ENCODE results near the gene MYO3B. TPM values are rescaled to one million over a fixed set of nuclear protein-coding genes. Genes with fewer than 3 reads are reported as not detected.

MYO3B gene
- total RNA-seq, 1 experiment from 2014 or later = 0.63 TPM

- Histone ChIP-seq H3K23me2 (ENCODE audit: insufficient read length, low read depth, low read length, poor library complexity, severe bottlenecking) (no peaks in the 10 kb centered on the region), H2BK20ac (ENCODE audit: low read depth, low read length, poor library complexity, severe bottlenecking) (no peak overlapping the region), H3K4me2 (ENCODE audit: insufficient read depth, insufficient read length, low read length) (peak overlapping the region; percentile 53), H4K20me1 (ENCODE audit: control insufficient read depth, insufficient read depth, insufficient read length) (no peaks in the 10 kb centered on the region), H4K5ac (ENCODE audit: insufficient read length, low read depth, low read length) (no peak overlapping the region), H3K9me3 (ENCODE audit: control insufficient read depth, low read depth, low read length) (no peaks in the 10 kb centered on the region), H2BK15ac (ENCODE audit: low read depth, low read length) (no peak overlapping the region), H3K27ac (ENCODE audit: insufficient read length, low read depth, low read length) (peak overlapping the region; percentile 95), H2BK120ac (ENCODE audit: low read depth, low read length, poor library complexity, severe bottlenecking) (no peak overlapping the region), H2BK12ac (ENCODE audit: insufficient read length, low read depth, low read length) (no peak overlapping the region), H3K56ac (ENCODE audit: insufficient read length, low read depth, low read length) (no peak overlapping the region), H3K14ac (ENCODE audit: insufficient read depth, low read length) (no peak overlapping the region), H3K79me1 (ENCODE audit: insufficient read depth, low read depth, low read length, poor library complexity, severe bottlenecking) (no peaks in the 10 kb centered on the region), H3T11ph (ENCODE audit: low read length) (no peak overlapping the region), H3K4me1 (ENCODE audit: insufficient read depth, low read length) (peaks cover 9% of the 10 kb centered on the region; the same call in 1 of the 2 replicates), H2BK5ac (ENCODE audit: insufficient read length, low read length) (no peak overlapping the region), H3K4ac (ENCODE audit: low read depth, low read length) (no peak overlapping the region), H2AK5ac (ENCODE audit: insufficient read length, low read length) (peak overlapping the region; percentile 51), H3K27me3 (ENCODE audit: insufficient read depth, low read length) (no peaks in the 10 kb centered on the region), H4K8ac (replicated peaks; ENCODE audit: insufficient read length, low read depth, low read length) (no peak overlapping the region), H3K9ac (ENCODE audit: extremely low read depth, insufficient read length, low read length) (no peak overlapping the region), H4K91ac (ENCODE audit: insufficient read length, low read depth, low read length) (no peak overlapping the region), H2AFZ (ENCODE audit: low read length) (no peak overlapping the region), H3K79me2 (ENCODE audit: insufficient read depth, low read length) (no peaks in the 10 kb centered on the region), H3K23ac (ENCODE audit: insufficient read length, low read depth, low read length) (no peak overlapping the region), H3K18ac (ENCODE audit: insufficient read length, low read depth, low read length) (no peak overlapping the region)
- Mint-ChIP-seq H3K36me3 (ENCODE audit: insufficient read depth in 1 of 3, low read depth in 3 of 3) (peaks cover 3 to 16% (median 3%) of the 10 kb centered on the region in 3 experiments; a peak in 5 of 7 replicates), H3K4me3 (peak overlapping the region in 1 of 2 experiments; percentile 72; a peak in 3 of 5 replicates), H3K9me3 (peaks cover 2 to 7% of the 10 kb centered on the region in 2 experiments; a peak in 3 of 5 replicates), H3K4me1 (peaks cover 59 to 72% of the 10 kb centered on the region in 2 experiments), H3K27me3 (ENCODE audit: low read depth) (no peaks in the 10 kb centered on the region), H3K27ac (peak overlapping the region; percentile 95 to 98 (median 98))
- no CpG with 5 or more reads among the region's 7 CpGs for WGBS (ENCODE audit: extremely low coverage, insufficient read length, low lambda C conversion rate)
- DNase-seq = peak; percentile 73
- TF ChIP-seq CTCF (conservative IDR thresholded peaks at IDR 0.05) = no peak
Measured at GRCh38 chr2:170214309-170214948, 36.5 kb downstream of the MYO3B start.

All from H9 (cell line).